HPDE6-E6E7 (cell line): Measurements from ENCODE around the gene DPP9.
A peak's percentile ranks its signal among the peaks of the same experiment; 100 is the strongest.
"Not testable (repeated sequence)": the region's sequence is repeated elsewhere in the genome, so short reads cannot be mapped to it uniquely, and the experiment has no call there.

Experiments used
- DNase-seq: peaks from one replicate; pipeline ENCODE4 v3.0.0; 2011; ENCODE audit warnings: missing footprints; ENCODE audit errors: extremely low spot score

DPP9 gene

DNA sequence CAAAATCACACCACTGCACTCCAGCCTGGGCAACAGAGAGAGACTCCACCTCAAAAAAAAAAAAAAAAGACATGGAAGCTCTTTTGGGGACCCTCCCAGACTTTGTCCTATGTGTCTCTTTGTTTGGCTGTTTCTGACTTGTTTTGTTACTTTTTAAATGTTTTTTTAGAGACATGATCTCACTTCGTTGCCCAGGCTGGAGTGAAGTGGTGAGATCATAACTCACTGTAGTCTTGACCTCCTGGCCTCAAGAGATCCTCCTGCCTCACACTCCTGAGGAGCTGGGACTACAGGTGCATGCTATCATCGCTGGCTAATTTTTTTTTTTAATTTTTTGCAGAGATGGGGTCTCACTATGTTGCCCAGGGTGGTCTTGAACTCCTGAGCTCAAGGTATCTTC lies 16.4 kb upstream of the DPP9 start:
- no peak for DNase-seq

DNA sequence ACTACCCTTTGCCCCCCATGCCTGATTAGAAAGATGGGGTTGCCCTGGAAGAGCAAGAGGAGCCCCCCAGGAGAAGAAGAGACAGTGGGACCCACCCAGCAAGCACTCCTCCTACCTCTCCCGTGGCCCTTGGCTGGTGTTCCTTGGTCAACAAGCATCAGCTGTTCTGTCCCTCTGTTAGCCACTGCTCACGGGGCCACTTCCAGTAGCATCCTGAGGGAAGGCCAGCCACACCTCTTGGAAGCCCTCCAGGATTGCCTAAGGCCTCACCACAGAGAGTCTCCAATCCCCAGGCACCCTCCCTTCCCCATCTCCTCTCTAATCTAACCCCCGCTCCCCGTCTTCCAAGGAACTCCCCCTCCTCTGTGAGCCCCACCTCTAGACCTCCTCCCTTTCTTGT lies 15.1 kb upstream of the DPP9 start:
- DNase-seq, result no peak

DNA sequence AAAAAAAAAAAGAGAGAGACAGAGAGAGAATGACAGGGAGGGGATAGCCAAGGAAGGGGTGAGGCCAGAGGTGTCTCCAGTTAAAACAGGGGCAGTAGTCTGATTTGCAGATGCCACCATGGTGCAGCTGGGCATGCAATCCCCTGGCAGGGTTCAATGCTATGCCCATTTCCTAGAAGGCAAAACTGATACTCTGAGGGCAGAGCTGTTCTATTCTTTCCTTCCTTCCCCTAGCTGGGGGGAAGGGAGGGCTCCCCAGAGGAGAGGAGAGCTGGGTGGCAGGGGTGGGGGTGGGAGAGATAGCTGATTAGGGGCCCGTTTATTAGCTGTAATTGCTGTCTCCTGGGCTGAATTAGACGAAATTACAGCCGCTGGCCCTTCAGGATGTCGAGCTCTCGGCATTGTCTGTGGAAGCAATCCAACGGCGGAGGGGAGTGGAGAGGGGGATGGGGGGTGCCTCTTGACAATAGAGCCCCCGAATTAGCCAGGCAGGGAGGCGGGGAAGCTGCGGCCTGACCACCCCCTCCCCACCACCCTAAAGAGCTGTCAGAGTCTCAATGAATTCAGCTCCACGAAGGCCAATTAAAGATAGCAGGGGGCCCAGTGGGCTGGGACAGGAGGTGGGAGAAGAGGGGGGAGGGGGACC lies 14.4 kb upstream of the DPP9 start:
- no peak for DNase-seq

DNA sequence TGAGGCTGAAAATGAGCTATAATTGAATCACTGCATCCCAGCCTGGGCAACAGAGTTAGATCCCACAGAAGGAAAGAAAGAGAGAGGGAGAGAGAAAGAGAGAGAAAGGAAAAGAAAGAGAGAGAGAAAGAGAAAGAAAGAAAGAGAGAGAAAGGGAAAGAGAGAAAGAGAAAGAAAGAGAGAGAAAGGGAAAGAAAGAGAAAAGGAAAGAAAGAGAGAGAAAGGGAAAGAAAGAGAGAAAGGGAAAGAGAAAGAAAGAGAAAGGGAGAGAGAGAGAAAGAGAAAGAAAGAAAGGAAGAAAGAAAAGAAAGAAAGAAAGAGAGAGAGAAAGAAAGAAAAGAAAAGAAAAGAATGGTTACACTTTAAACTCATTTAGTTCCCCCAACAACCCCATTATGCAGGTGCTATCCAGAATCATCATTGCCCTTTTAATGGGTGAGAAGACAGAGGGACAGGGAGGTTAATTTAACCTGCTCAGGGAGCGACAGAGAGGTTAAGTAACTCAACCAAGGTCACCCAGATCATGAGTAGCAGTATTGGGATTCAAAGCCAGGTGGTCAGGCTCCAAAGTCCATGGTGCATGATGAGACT lies 10.2 kb upstream of the DPP9 start:
- no peak for DNase-seq

DNA sequence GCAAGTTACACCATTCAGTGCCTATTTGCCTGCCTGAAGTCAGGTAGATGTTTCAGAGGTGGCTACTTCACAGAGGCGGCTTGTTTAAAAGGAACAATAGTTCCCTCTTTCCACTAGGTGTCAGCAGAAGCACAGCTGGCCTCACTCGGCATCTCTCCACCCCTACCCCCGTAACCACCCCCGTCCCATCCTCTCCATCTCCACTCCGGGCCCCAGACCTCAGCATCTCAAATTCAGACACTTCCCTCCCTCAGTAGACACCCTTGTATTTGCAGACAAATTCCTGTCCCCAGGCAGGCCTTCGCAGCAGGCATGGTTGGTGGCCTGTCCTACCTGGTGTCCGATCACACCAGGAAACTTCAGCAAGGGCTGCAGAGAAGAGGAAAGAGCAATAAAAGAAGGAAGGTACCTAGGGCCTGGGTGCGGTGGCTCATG lies 9.1 kb upstream of the DPP9 start:
- DNase-seq, result peak; percentile 71

DNA sequence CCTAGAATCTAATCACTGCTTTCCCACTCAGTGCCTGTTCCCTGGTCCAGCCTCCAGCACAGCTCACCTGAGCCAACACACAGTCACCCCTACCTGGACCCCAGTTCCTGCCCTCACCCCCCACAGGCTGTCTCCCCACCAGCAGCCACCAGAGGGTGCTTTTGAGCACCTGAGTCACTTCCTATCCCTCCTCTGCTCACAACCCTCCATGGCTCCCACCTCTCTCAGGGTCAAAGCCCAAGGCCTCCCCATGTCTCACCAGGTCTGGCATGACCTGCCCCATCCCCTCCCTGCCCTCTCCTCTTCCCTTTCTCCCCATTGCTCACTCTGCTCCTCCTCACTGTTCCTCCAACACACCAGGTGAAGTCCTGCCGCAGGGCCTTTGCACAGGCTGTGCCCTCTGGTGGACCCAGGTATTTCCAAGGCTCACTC lies 7.1 kb upstream of the DPP9 start:
- DNase-seq, result peak; percentile 31

DNA sequence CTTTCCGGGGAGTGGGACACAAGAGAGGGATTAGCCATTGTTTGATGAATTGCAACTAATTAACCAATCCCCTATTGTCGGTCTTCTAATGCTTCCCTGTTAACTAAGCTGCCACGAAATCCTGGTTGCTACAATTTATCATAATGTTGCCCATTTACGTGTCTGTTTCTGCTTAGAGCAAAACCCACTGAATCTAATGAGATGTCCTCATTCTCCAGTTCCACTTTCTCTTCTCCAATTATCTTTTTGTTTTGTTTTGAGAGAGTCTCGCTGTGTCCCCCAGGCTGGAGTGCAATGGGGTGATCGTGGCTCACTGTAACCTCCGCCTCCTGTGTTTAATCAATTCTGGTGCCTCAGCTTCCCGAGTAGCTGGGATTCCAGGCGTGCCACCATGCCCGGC lies 5.2 kb upstream of the DPP9 start:
- DNase-seq, result no peak

DNA sequence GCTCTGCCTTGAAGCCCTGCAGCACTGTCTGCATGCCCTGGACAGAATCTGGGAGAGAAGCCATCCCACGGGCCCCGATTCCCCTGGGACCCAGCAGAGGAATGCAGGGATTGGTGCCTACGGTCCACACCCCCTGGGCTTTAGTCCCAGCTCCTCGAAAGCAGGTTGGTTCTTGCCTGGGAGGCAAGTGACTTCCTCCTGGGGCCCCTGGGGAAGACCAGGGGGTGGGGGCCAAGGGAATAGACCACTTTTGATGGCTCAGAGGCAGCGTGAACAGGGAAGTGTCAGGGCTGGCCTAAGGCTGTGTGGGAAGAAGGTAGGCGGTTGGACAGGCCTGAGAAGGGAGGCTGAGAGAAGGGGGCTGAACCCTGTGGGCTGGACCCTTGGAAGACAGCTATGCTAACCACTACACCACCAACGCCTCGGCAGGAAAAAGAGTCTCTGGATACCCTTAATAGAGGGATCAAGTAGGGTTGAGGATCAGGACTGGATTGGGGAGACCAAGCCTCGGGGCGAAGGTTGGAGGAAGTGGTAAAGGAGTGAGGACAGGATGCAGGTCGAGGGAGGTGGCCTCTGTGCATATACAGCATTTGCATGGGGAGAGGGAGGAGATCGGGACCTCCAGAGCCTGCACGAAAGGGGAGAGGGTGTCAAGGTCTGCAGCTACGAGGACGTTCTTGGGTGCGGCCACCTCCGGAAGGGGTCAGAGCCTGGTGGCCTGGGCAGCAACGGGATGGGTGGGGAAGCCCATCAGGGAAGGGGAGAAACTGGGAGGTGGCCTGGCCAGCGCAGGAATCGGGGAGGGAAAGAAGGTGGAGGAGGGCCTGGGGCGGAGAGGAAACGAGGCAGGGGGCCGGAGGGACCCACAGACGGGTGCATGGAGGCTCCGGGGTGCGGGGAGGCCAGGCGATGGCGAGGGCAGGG lies 709 bp downstream of the DPP9 start:
- DNase-seq, result peak; percentile 38

DNA sequence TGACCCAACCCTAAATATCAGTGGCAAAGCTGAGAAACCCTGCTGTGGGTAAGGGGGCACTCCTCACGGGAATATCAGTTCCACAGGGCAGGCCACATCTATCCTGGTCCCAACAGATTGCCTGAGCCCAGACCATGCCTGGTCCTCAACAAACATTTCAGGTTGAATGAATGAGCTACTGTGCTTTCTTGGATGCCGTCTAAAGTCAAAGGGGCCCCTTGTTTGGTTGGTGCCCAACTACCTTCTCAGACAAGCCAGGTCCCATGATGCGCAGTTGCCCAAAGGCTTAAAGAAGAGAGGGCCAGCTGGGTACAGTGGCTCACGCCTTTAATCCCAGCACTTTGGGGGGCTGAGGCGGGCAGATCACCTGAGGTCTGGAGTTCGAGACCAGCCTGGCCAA lies 2.4 kb downstream of the DPP9 start:
- no peak for DNase-seq

DNA sequence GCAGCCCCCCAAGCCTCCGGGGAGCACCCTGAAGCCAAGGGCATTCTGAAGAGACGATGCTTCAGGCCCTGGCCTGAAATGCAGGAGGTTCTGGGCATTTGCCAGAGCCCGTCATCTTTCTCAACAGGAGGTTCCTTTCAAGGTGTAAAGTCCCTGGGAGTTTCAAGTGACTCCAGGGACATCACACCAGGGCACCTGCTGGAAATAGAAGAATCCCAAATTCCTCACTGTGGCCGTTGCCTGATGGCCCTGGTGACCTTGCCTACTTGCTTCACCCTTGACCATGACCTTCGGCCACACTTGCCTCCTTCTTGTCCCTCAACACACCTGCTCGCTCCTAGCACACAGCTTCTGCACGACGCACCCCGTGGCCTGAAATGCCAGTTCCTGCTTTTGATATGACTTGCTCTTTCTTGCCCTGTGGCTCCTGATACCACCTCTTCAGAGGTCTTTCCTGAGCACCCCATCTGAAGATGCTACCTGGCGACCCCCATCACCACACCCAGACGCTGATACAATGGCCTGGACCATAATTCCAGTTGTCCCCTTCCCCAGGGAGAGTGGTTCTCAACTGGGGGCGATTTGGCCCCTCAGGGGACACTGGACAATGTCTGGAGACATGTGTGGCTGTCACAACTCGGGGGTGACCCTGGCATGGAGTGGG lies 3.5 kb downstream of the DPP9 start:
- DNase-seq, result no peak

DNA sequence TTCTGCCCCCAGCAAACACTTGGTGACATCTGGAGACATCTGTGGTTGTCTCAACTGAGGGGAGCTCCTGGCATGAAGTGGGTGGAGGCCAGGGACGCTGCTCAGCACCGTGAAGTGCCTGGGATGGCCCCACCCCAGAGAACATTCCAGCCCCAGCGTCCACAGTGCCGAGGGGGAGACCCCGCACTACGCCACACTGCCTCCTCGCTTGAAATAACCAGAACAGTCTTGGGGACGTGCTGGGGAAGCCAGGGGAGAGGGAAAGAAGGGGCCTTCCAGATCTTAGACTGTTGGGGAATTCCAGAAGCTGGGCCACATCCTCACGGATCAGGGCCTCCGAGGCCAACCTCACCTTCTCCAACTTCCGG lies 4.2 kb downstream of the DPP9 start:
- DNase-seq, result no peak

DNA sequence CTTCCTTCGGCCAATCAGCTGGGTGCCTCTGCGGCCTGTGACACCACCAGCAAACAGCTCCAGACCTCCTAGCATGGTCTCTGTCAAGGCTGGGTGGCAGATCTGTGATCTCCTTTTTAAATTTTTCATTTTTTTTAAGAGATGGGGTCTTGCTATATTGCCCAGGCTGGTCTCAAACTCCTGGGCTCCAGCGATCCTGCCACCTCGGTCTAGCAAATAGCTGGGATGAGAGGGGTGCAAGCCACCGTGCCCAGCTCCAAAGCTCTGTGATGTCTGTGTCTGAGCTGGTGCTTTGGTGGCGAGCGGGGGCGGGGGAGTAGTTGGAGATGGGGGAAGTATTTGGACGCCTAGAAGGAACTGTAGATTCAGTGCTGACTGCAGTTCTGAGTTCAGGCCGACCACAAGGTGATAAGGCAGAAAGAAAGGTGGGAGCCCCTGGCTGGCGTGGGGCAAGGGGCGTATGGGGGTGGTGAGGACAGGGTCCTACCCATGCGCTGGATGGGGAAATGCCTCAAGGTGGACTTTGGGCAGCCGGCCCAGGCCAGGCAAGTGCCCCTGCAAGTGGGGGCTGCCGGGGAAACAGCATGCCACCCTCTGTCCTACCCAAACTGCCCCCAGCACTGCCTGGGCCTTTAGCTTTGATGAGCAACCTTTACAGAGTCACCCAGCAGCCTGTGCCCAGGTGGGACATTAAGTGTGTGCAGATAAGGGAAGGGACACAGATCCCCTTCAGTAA lies 5.5 kb downstream of the DPP9 start:
- no peak for DNase-seq

DNA sequence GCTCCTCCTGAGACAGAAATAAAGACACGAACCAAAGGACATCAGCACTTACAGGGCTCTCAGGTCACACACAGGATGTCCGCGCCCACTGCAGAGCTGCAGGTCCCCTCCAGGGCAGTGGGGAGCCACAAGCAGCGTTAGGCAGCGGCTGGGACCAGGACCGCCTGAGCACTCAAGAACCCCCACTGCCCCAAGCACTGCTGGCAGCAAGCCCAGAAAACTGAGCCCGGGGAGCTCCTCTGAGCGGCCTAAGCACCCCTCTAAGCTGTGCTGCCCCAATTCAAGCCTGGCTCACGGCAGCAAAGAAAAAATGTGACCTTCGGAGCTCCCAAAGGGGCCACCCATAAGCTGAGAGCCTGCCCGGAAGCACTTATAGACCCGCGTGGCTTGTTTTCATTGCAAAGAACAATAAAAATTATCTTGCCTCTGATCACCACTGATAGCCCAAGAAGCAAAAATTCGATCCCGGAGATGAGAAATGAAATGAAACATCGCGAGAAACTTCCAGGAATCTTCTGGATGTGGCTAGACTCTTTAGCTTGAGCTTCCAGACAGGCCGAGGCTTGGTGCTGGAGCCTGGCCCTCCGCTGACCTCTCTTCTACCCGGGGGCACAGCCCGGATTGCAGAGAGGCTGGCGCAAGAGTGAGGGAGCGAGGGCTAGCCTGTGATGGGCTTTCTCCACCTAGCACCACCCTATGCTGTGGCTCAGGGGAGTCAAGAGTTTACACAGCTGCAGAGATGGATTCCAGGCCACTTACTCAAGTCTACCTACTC lies 6.3 kb downstream of the DPP9 start:
- peak; percentile 91 for DNase-seq

DNA sequence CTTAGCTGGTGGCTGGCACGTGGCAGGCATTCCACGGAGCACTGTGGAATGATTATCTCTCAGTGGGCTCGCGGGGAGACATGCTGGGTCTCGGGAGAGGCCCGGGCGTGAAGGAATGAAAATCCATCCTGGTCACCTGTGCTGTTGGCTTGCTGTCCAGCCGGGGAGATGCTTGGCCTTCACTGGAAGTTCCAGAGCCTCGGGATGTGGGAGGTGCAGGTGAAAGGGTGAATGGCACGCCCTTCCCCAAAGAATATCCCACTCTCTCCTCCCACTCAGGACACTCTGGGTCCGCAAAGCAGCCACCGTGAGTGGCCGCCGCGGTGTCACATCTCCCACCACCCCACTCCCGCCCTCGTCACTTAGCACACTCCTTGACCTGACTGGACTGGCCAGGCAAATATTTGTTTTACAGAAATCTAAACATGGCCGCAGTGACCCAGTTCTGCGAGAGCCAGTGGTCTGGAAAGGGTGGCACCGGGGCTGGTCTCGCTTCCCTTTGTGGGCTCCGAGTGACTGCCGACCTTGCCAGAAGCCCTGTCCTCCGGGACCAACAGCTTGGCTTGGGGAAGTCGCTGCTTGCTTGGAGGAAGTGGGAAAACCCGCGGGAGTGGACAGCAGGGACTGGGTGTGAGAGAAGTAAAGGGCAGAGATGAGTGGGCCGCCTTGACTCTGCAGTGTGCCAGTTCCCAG lies 8.0 kb downstream of the DPP9 start:
- no peak for DNase-seq

DNA sequence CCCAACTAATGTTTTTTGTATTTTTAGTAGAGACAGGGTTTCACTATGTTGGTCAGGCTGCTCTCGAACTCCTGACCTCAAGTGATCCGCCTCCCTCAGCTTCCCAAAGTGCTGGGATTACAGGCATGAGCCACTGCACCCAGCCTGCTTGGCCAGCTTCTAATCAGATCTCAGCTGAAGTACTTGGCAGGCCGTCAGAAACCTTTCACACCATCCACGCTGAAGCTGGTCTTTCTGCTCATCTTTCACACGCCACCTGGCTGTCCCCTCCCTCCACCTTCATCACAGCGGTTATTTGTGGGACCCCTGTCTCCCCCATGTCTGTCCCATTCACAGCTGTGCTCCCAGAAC lies 8.5 kb downstream of the DPP9 start:
- not testable (repeated sequence) for DNase-seq

DNA sequence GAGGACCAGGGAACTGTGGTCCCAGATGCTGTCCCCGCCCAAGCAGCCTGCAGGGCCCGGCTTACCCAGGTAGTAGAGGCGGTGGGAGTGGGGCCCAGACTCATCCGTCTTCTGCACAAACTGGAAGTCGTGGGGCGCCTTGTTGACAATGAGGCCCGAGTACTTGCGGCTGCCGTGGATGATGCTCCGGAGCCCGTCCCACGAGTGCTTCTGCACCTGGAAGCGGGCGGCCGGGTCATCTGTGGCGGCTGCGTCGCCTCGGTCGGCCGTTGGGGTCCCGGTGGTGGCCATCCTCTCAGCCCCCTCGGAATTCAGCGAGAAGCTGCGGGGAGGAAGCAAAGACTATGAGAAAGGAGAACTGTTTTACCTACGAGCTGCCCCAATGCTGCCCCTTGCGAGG lies 9.6 kb downstream of the DPP9 start:
- no peak for DNase-seq

DNA sequence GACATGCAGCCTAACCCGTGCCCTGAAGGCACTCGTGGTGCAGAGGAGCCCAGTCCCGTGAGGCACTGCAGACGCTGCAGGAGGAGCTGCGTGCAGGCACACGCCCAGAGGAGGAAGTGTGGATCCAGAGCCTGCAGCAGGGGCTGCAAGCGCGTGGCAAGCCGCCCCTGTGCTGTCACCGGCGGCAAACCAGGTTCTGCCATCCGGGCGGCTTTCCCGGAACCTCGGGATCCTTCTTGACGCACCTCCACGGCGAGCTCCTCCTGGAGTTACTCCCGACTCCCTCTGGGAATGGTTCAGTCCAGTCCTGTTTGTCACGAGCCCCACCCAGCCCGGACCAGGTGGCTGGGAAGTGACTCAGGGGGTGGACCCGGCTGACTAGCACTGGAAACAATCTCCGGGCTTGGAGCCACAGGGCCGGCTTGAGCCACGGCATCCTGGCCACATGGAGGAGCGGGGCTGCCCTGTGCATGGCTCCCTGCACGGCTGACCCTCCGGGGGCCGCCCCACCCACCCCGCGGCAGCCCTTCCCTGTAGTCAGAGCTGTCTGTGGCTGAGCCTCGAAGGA lies 10.2 kb downstream of the DPP9 start:
- DNase-seq, result peak; percentile 99

DNA sequence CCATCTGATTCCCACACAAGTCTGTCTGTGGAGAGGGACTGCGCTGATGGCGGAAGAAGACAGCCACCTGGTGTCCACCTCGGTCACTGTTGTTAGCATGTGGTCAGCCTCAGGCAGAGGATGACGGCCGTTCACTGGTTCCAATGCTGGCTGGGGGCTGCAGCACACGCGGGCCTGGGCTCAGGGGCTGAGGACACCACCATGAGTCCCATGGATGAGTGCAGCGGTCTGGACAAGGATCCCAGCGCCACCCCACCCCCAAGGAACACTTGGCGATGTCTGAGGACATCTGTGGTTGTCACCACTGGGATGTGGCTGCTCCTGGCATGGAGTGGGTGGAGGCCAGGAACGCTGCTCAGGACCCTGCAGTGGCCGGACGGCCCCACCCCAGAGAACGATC lies 10.9 kb downstream of the DPP9 start:
- DNase-seq, result no peak

DNA sequence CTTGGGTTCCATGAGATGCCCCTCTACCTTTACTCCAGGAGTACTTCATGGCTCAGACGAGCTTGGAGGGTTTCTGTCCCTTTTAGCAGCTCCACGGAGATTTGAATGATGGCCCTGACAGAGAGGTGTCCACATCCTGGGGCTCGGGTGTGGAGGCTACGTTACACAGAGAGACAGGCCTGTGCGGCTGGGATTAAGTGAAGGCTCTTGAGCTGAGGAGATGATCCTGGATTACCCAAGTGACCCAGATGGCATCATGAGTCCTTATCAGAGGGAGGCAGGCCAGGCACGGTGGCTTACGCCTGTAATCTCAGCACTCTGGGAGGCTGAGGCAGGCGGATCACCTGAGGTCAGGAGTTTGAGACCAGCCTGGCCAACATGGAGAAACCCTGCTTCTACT lies 12.4 kb downstream of the DPP9 start:
- DNase-seq, result no peak

DNA sequence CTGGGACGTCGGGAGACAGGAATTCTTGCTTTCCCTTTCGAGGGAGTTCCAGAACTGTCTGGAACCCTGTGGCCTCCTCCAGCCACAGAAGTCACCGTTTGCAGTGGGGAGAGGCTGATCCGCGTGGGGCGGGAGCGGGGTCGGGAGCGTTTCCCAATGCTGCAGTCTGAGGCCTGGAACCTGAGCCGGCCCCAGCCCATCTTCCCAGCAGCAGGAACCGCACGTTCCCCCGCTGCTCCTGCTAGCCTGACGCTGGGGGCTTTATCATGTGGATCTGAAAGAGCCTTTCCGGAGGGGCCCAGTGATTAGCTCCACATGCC lies 13.4 kb downstream of the DPP9 start:
- no peak for DNase-seq
